WTC11 (cell line): ENCODE measurements around the gene PROB1. TPM values are rescaled to one million over a fixed set of nuclear protein-coding genes. Genes with fewer than 3 reads are reported as not detected.

Experiments used
- ATAC-seq: fragments of 200-7000 bp; cut with Tn5 transposase; 2 replicates; pipeline ENCODE4 v1.10.0; 2021; ENCODE audit warnings: mild to moderate bottlenecking, moderate library complexity
- CTCF ChIA-PET: fragments of 300-600 bp; sonication (Branson Sonifier 250); formaldehyde crosslinking; loops from one replicate; lab custom pipeline; 2021; ENCODE audit warnings: antibody characterized with exemption; lab: Charles Lee
- POLR2A ChIA-PET: fragments of 350-600 bp; sonication (Branson Sonifier 250); formaldehyde crosslinking; loops from one replicate; lab custom pipeline; 2021; ENCODE audit warnings: antibody characterized with exemption; lab: Charles Lee
- DNase-seq: peaks from one replicate; pipeline ENCODE4 v3.0.0; 2021; ENCODE audit warnings: low spot score
- H3K27ac Mint-ChIP-seq: 2 replicates; pipeline ENCODE4 v1.8.0; 2021; ENCODE audit warnings: mixed read lengths
- H3K27me3 Mint-ChIP-seq: 2 replicates; pipeline ENCODE4 v1.8.0; 2021; ENCODE audit warnings: low read depth, mild to moderate bottlenecking, moderate library complexity, mixed read lengths
- H3K36me3 Mint-ChIP-seq: 2 replicates; pipeline ENCODE4 v1.8.0; 2021; ENCODE audit warnings: mixed read lengths
- H3K4me1 Mint-ChIP-seq: 2 replicates; pipeline ENCODE4 v1.8.0; 2022; ENCODE audit warnings: mixed read lengths
- H3K4me3 Mint-ChIP-seq: 2 replicates; pipeline ENCODE4 v1.8.0; 2021; ENCODE audit warnings: mild to moderate bottlenecking, moderate library complexity, mixed read lengths
- H3K9me3 Mint-ChIP-seq: 2 replicates; pipeline ENCODE4 v1.8.0; 2021; ENCODE audit warnings: mixed read lengths
- AFF4 ChIP-seq: sonication (generic); formaldehyde crosslinking; IDR thresholded peaks from 2 replicates; pipeline ENCODE4 v1.8.1; 2023; ENCODE audit warnings: mild to moderate bottlenecking, missing genetic modification reagents, borderline replicate concordance
- AR ChIP-seq: fragments of 250-450 bp; sonication (Bioruptor Pico); IDR thresholded peaks from 2 replicates; pipeline ENCODE4 v1.9.0; 2021; ENCODE audit warnings: mild to moderate bottlenecking
- ARID4B ChIP-seq: sonication (generic); formaldehyde crosslinking; IDR thresholded peaks from 2 replicates; pipeline ENCODE4 v1.8.0; 2023; ENCODE audit warnings: missing genetic modification reagents, mild to moderate bottlenecking, borderline replicate concordance
- CBFB ChIP-seq: sonication (generic); formaldehyde crosslinking; IDR thresholded peaks from 2 replicates; pipeline ENCODE4 v1.8.1; 2022; ENCODE audit warnings: mild to moderate bottlenecking, low read depth, missing genetic modification reagents
- CTCF ChIP-seq: fragments of 200-600 bp; IDR thresholded peaks from 2 replicates; pipeline ENCODE4 v1.8.0; 2022; ENCODE audit warnings: antibody characterized with exemption
- ESRRA ChIP-seq: sonication (generic); formaldehyde crosslinking; IDR thresholded peaks from 2 replicates; pipeline ENCODE4 v1.8.1; 2022; ENCODE audit warnings: mild to moderate bottlenecking, missing genetic modification reagents, borderline replicate concordance
- FOXP1 ChIP-seq: sonication (generic); formaldehyde crosslinking; IDR thresholded peaks from 2 replicates; pipeline ENCODE4 v1.8.0; 2022; ENCODE audit warnings: missing genetic modification reagents, mild to moderate bottlenecking, moderate library complexity, borderline replicate concordance
- FOXP4 ChIP-seq: sonication (generic); formaldehyde crosslinking; IDR thresholded peaks from 2 replicates; pipeline ENCODE4 v1.8.0; 2022; ENCODE audit warnings: mild to moderate bottlenecking, missing genetic modification reagents
- HMGA2 ChIP-seq: fragments of 250-450 bp; sonication (Bioruptor Pico); IDR thresholded peaks from 2 replicates; pipeline ENCODE4 v1.4.0; 2021; ENCODE audit warnings: mild to moderate bottlenecking, moderate library complexity
- MXD4 ChIP-seq: fragments of 250-450 bp; sonication (Bioruptor Pico); IDR thresholded peaks from 2 replicates; pipeline ENCODE4 v1.8.0; 2021; ENCODE audit warnings: mild to moderate bottlenecking, moderate library complexity, borderline replicate concordance
- NFATC4 ChIP-seq: fragments of 250-450 bp; sonication (Bioruptor Pico); IDR thresholded peaks from 2 replicates; pipeline ENCODE4 v1.9.0; 2021; ENCODE audit warnings: mild to moderate bottlenecking
- NR2C2 ChIP-seq: sonication (generic); formaldehyde crosslinking; IDR thresholded peaks from 2 replicates; pipeline ENCODE4 v1.8.0; 2022; ENCODE audit warnings: mild to moderate bottlenecking, missing genetic modification reagents
- PRRX2 ChIP-seq: fragments of 250-450 bp; sonication (Bioruptor Pico); IDR thresholded peaks from 2 replicates; pipeline ENCODE4 v1.8.0; 2021; ENCODE audit warnings: mild to moderate bottlenecking
- RORB ChIP-seq: fragments of 250-450 bp; sonication (Bioruptor Pico); IDR thresholded peaks from 2 replicates; pipeline ENCODE4 v1.9.0; 2021; ENCODE audit warnings: mild to moderate bottlenecking
- ZBTB21 ChIP-seq: sonication (generic); formaldehyde crosslinking; IDR thresholded peaks from 2 replicates; pipeline ENCODE4 v1.8.1; 2023; ENCODE audit warnings: mild to moderate bottlenecking, missing genetic modification reagents, borderline replicate concordance
- ZNF281 ChIP-seq: sonication (generic); formaldehyde crosslinking; IDR thresholded peaks from 2 replicates; pipeline ENCODE4 v1.8.0; 2023; ENCODE audit warnings: mild to moderate bottlenecking, missing genetic modification reagents
- ZNF396 ChIP-seq: fragments of 250-450 bp; sonication (Bioruptor Pico); IDR thresholded peaks from 2 replicates; pipeline ENCODE4 v1.8.0; 2021; ENCODE audit warnings: mild to moderate bottlenecking, moderate library complexity, borderline replicate concordance
- ZNF512 ChIP-seq: sonication (generic); formaldehyde crosslinking; IDR thresholded peaks from 2 replicates; pipeline ENCODE4 v1.8.1; 2022; ENCODE audit warnings: missing genetic modification reagents, borderline replicate concordance
- ZNF671 ChIP-seq: fragments of 250-450 bp; sonication (Bioruptor Pico); IDR thresholded peaks from 2 replicates; pipeline ENCODE4 v1.8.0; 2021; ENCODE audit warnings: mild to moderate bottlenecking
- total RNA-seq: library from RNA; stranded (reverse); gene quantifications from 3 replicates; pipeline ENCODE4 v1.2.3, GENCODE V29; 2021

PROB1 gene
- total RNA-seq, 1 experiment from 2014 or later, result 2.5 TPM

GRCh38 chr5:139397921-139398320 lies 3.0 kb upstream of the PROB1 start:
- Mint-ChIP-seq H3K36me3 (peaks cover 19% of the 10 kb centered on the region), H3K9me3 (no peaks in the 10 kb centered on the region), H3K4me1 (peaks cover 25% of the 10 kb centered on the region), H3K27ac (no peak overlapping the region), H3K27me3 (peaks cover 30% of the 10 kb centered on the region), H3K4me3 (no peak overlapping the region)
- DNase-seq, result no peak
- no peak for ATAC-seq
- CTCF ChIA-PET, result no interaction called here
- POLR2A ChIA-PET, result no interaction called here
- no peak for TF ChIP-seq FOXP1 (CRISPR knock-in tag)
- no peak for TF ChIP-seq ZNF396 (CRISPR knock-in tag)
- no peak for TF ChIP-seq PRRX2 (CRISPR knock-in tag)
- no peak for TF ChIP-seq ZNF671 (CRISPR knock-in tag)
- no peak for TF ChIP-seq NFATC4 (CRISPR knock-in tag)
- no peak for TF ChIP-seq NR2C2 (CRISPR knock-in tag)
- TF ChIP-seq HMGA2 (CRISPR knock-in tag), result no peak
- no peak for TF ChIP-seq AR (CRISPR knock-in tag)
- TF ChIP-seq ARID4B, result no peak
- TF ChIP-seq ZNF512 (CRISPR knock-in tag), result no peak
- TF ChIP-seq AFF4 (CRISPR knock-in tag), result no peak
- no peak for TF ChIP-seq ESRRA (CRISPR knock-in tag)
- TF ChIP-seq ZBTB21 (CRISPR knock-in tag), result no peak
- TF ChIP-seq MXD4 (CRISPR knock-in tag), result no peak
- TF ChIP-seq CBFB (CRISPR knock-in tag), result no peak
- TF ChIP-seq FOXP4 (CRISPR knock-in tag), result no peak
- TF ChIP-seq ZNF281 (CRISPR knock-in tag), result no peak
- no peak for TF ChIP-seq RORB (CRISPR knock-in tag)
- TF ChIP-seq CTCF, result no peak
